ENCODE results near the gene NR6A1. TPM values are rescaled to one million over a fixed set of nuclear protein-coding genes. Genes with fewer than 3 reads are reported as not detected.
A peak's percentile ranks its signal among the peaks of the same experiment; 100 is the strongest.

The NR6A1 gene
- total and polyA plus RNA-seq, 4 experiments from 2014 or later, result 0.06 TPM; not detected in 3

GRCh38 chr9:124658165-124659017, 112.7 kb downstream of the NR6A1 start:
- Histone ChIP-seq H3K4me1 (ENCODE audit: insufficient read depth, low read length) (peaks cover 12% of the 10 kb centered on the region), H3K36me3 (ENCODE audit: insufficient read depth, low read length) (no peaks in the 10 kb centered on the region), H3K4me3 (ENCODE audit: low read length in 2 of 2) (peak overlapping the region in 1 of 2 donors; percentile 19), H3K9me3 (ENCODE audit: control insufficient read depth in 1 of 2, low read length in 2 of 2) (no peaks in the 10 kb centered on the region), H3K27ac (ENCODE audit: low read depth, low read length) (no peak overlapping the region), H3K27me3 (ENCODE audit: insufficient read depth, low read length) (peaks cover 10% of the 10 kb centered on the region)
- peak overlapping the region; percentile 78 to 94 (median 88) for H3K4me3 Mint-ChIP-seq
- POLR2A ChIA-PET (ENCODE audit: partially characterized antibody), result no interaction called here
- DNase-seq, result peak in 4 of 5 donors; percentile 0 to 30 (median 2)
- H3K27me3 Mint-ChIP-seq, result peaks cover 9 to 13% of the 10 kb centered on the region in 2 donors
- peak overlapping the region in 4 of 7 donors; percentile 16 to 74 (median 56) for H3K27ac Mint-ChIP-seq
- intact Hi-C loops (cut with micrococcal nuclease), result no loop called here
- H3K36me3 Mint-ChIP-seq, result no peaks in the 10 kb centered on the region
- CTCF ChIA-PET (ENCODE audit: partially characterized antibody), result no interaction called here
- peaks cover 0 to 5% (median 0%) of the 10 kb centered on the region in 8 donors for H3K9me3 Mint-ChIP-seq
- H3K4me1 Mint-ChIP-seq, result peaks cover 7 to 28% (median 23%) of the 10 kb centered on the region in 4 donors

GRCh38 chr9:124657516-124657915, 113.6 kb downstream of the NR6A1 start:
- Mint-ChIP-seq H3K9me3 (peaks cover 0 to 5% (median 0%) of the 10 kb centered on the region in 8 donors), H3K27me3 (peaks cover 9 to 11% of the 10 kb centered on the region in 2 donors), H3K4me1 (peaks cover 7 to 28% (median 23%) of the 10 kb centered on the region in 4 donors), H3K36me3 (no peaks in the 10 kb centered on the region), H3K4me3 (no peak overlapping the region), H3K27ac (no peak overlapping the region)
- ChIA-PET CTCF (ENCODE audit: partially characterized antibody) (no interaction called here), POLR2A (ENCODE audit: partially characterized antibody) (no interaction called here)
- Histone ChIP-seq H3K36me3 (ENCODE audit: insufficient read depth, low read length) (no peaks in the 10 kb centered on the region), H3K4me1 (ENCODE audit: insufficient read depth, low read length) (peaks cover 12% of the 10 kb centered on the region), H3K9me3 (ENCODE audit: control insufficient read depth in 1 of 2, low read length in 2 of 2) (no peaks in the 10 kb centered on the region), H3K27ac (ENCODE audit: low read depth, low read length) (no peak overlapping the region), H3K4me3 (ENCODE audit: low read length in 2 of 2) (no peak overlapping the region), H3K27me3 (ENCODE audit: insufficient read depth, low read length) (peaks cover 10% of the 10 kb centered on the region)
- intact Hi-C loops (cut with micrococcal nuclease), result no loop called here
- no peak for DNase-seq

- no peaks in the 10 kb centered on the region for H3K9me3 ChIP-seq (ENCODE audit: control insufficient read depth in 1 of 2, low read length in 2 of 2)
- no peaks in the 10 kb centered on the region for H3K36me3 ChIP-seq (ENCODE audit: insufficient read depth, low read length)
- DNase-seq, result no peak
- no peak overlapping the region for H3K27ac Mint-ChIP-seq
- H3K27ac ChIP-seq (ENCODE audit: low read depth, low read length), result no peak overlapping the region
- H3K36me3 Mint-ChIP-seq, result no peaks in the 10 kb centered on the region
- H3K27me3 Mint-ChIP-seq, result peaks cover 2 to 7% of the 10 kb centered on the region in 2 donors
- no peaks in the 10 kb centered on the region for H3K4me1 ChIP-seq (ENCODE audit: insufficient read depth, low read length)
- peaks cover 0 to 5% (median 0%) of the 10 kb centered on the region in 8 donors for H3K9me3 Mint-ChIP-seq
- no peak overlapping the region for H3K4me3 ChIP-seq (ENCODE audit: low read length in 2 of 2)
- CTCF ChIA-PET (ENCODE audit: partially characterized antibody), result no interaction called here
- intact Hi-C loops (cut with micrococcal nuclease), result no loop called here
- H3K27me3 ChIP-seq (ENCODE audit: insufficient read depth, low read length), result no peaks in the 10 kb centered on the region
- H3K4me1 Mint-ChIP-seq, result peaks cover 7 to 18% (median 14%) of the 10 kb centered on the region in 4 donors
- H3K4me3 Mint-ChIP-seq, result no peak overlapping the region
- POLR2A ChIA-PET (ENCODE audit: partially characterized antibody), result no interaction called here
Observed at GRCh38 chr9:124654431-124654830, 116.7 kb downstream of the NR6A1 start.

GRCh38 chr9:124652615-124653393, 118.3 kb downstream of the NR6A1 start:
- intact Hi-C loops (cut with micrococcal nuclease), result no loop called here
- no peaks in the 10 kb centered on the region for H3K27me3 ChIP-seq (ENCODE audit: insufficient read depth, low read length)
- H3K4me3 Mint-ChIP-seq, result no peak overlapping the region
- no peak overlapping the region for H3K27ac Mint-ChIP-seq
- H3K27me3 Mint-ChIP-seq, result peaks cover 2 to 3% of the 10 kb centered on the region in 2 donors
- peaks cover 0 to 2% (median 0%) of the 10 kb centered on the region in 4 donors for H3K4me1 Mint-ChIP-seq
- H3K9me3 Mint-ChIP-seq, result peaks cover 0 to 5% (median 0%) of the 10 kb centered on the region in 8 donors
- ChIA-PET POLR2A (ENCODE audit: partially characterized antibody) (interaction anchor here (0.6 kb wide), 1 partner anchor 1827 kb away, joined by 3 read pairs; no protein-coding TSS in a partner anchor), CTCF (ENCODE audit: partially characterized antibody) (interaction anchor here (1.3 to 1.5 kb wide), 2 partner anchors 12 to 36 kb away, joined by 3 to 5 read pairs; no protein-coding TSS in a partner anchor)
- no peak overlapping the region for H3K4me3 ChIP-seq (ENCODE audit: low read length in 2 of 2)
- H3K4me1 ChIP-seq (ENCODE audit: insufficient read depth, low read length), result no peaks in the 10 kb centered on the region
- no peaks in the 10 kb centered on the region for H3K36me3 Mint-ChIP-seq
- H3K36me3 ChIP-seq (ENCODE audit: insufficient read depth, low read length), result no peaks in the 10 kb centered on the region
- no peak for DNase-seq
- H3K27ac ChIP-seq (ENCODE audit: low read depth, low read length), result no peak overlapping the region
- H3K9me3 ChIP-seq (ENCODE audit: control insufficient read depth in 1 of 2, low read length in 2 of 2), result no peaks in the 10 kb centered on the region

- Mint-ChIP-seq H3K27ac (no peak overlapping the region), H3K4me3 (no peak overlapping the region), H3K36me3 (no peaks in the 10 kb centered on the region), H3K27me3 (peaks cover 4% of the 10 kb centered on the region in 2 donors), H3K9me3 (peaks cover 0 to 5% (median 0%) of the 10 kb centered on the region in 8 donors), H3K4me1 (no peaks in the 10 kb centered on the region)
- POLR2A ChIA-PET (ENCODE audit: partially characterized antibody), result no interaction called here
- no peak overlapping the region for H3K4me3 ChIP-seq (ENCODE audit: low read length in 2 of 2)
- no peak for DNase-seq
- no peak overlapping the region for H3K27ac ChIP-seq (ENCODE audit: low read depth, low read length)
- CTCF ChIA-PET (ENCODE audit: partially characterized antibody), result interaction anchor here (1.3 kb wide), 1 partner anchor 11 kb away, joined by 3 read pairs; no protein-coding TSS in a partner anchor
- no peaks in the 10 kb centered on the region for H3K4me1 ChIP-seq (ENCODE audit: insufficient read depth, low read length)
- no peaks in the 10 kb centered on the region for H3K36me3 ChIP-seq (ENCODE audit: insufficient read depth, low read length)
- intact Hi-C loops (cut with micrococcal nuclease), result no loop called here
- H3K27me3 ChIP-seq (ENCODE audit: insufficient read depth, low read length), result no peaks in the 10 kb centered on the region
- no peaks in the 10 kb centered on the region for H3K9me3 ChIP-seq (ENCODE audit: control insufficient read depth in 1 of 2, low read length in 2 of 2)
Observed at GRCh38 chr9:124652203-124652602, 118.9 kb downstream of the NR6A1 start.

GRCh38 chr9:124645274-124645673, 125.8 kb downstream of the NR6A1 start:
- Mint-ChIP-seq H3K4me1 (no peaks in the 10 kb centered on the region), H3K36me3 (no peaks in the 10 kb centered on the region), H3K9me3 (peaks cover 0 to 10% (median 8%) of the 10 kb centered on the region in 8 donors), H3K27ac (no peak overlapping the region), H3K4me3 (no peak overlapping the region), H3K27me3 (peaks cover 7 to 17% of the 10 kb centered on the region in 2 donors)
- DNase-seq, result no peak
- H3K36me3 ChIP-seq (ENCODE audit: insufficient read depth, low read length), result no peaks in the 10 kb centered on the region
- H3K27me3 ChIP-seq (ENCODE audit: insufficient read depth, low read length), result no peaks in the 10 kb centered on the region
- H3K9me3 ChIP-seq (ENCODE audit: control insufficient read depth in 1 of 2, low read length in 2 of 2), result no peaks in the 10 kb centered on the region
- no peaks in the 10 kb centered on the region for H3K4me1 ChIP-seq (ENCODE audit: insufficient read depth, low read length)
- H3K4me3 ChIP-seq (ENCODE audit: low read length in 2 of 2), result no peak overlapping the region
- intact Hi-C loops (cut with micrococcal nuclease), result no loop called here
- no peak overlapping the region for H3K27ac ChIP-seq (ENCODE audit: low read depth, low read length)
- ChIA-PET CTCF (ENCODE audit: partially characterized antibody) (no interaction called here), POLR2A (ENCODE audit: partially characterized antibody) (no interaction called here)

- Histone ChIP-seq H3K27me3 (ENCODE audit: insufficient read depth, low read length) (no peaks in the 10 kb centered on the region), H3K36me3 (ENCODE audit: insufficient read depth, low read length) (no peaks in the 10 kb centered on the region), H3K9me3 (ENCODE audit: control insufficient read depth in 1 of 2, low read length in 2 of 2) (no peaks in the 10 kb centered on the region), H3K27ac (ENCODE audit: low read depth, low read length) (no peak overlapping the region), H3K4me3 (ENCODE audit: low read length in 2 of 2) (no peak overlapping the region), H3K4me1 (ENCODE audit: insufficient read depth, low read length) (no peaks in the 10 kb centered on the region)
- no peak for DNase-seq
- Mint-ChIP-seq H3K9me3 (peaks cover 0 to 2% (median 0%) of the 10 kb centered on the region in 8 donors), H3K36me3 (no peaks in the 10 kb centered on the region), H3K27ac (no peak overlapping the region), H3K27me3 (peaks cover 9 to 47% of the 10 kb centered on the region in 2 donors), H3K4me1 (no peaks in the 10 kb centered on the region), H3K4me3 (no peak overlapping the region)
- ChIA-PET CTCF (ENCODE audit: partially characterized antibody) (interaction anchor here (1.1 kb wide), 1 partner anchor 22 kb away, joined by 5 read pairs; no protein-coding TSS in a partner anchor), POLR2A (ENCODE audit: partially characterized antibody) (no interaction called here)
- intact Hi-C loops (cut with micrococcal nuclease), result no loop called here
Observed at GRCh38 chr9:124639637-124640036, 131.5 kb downstream of the NR6A1 start.
